Activated CD4-positive, alpha-beta T cell treated with anti-CD3 and anti-CD28 coated beads for 48 hours (primary cell): ENCODE measurements around the gene TMEM170B.

ENCODE experiments used
- DNase-seq: peaks from one replicate; pipeline ENCODE4 v3.0.0-alpha.2; 2020

The TMEM170B gene

DNA sequence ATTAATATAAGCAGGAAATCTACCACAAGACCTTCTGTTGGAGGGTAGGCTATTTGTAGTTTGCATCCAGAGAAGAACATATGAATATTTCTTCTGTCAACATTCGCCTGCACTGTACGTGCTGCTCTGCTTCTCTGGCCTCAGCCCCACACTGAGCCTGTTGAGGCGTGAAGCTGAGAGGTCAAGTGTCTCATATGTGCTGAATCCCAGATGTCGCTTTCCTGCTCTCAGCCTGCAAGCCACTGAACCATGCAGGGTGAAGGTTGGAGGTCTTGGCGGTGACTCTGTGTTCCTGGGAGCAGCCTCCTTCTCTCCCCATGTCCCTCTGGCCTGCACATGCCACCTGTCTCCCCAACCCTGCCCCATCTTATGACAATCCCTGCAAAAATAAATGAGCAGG is 83.6 kb downstream of the TMEM170B start:
- DNase-seq, result no peak

DNA sequence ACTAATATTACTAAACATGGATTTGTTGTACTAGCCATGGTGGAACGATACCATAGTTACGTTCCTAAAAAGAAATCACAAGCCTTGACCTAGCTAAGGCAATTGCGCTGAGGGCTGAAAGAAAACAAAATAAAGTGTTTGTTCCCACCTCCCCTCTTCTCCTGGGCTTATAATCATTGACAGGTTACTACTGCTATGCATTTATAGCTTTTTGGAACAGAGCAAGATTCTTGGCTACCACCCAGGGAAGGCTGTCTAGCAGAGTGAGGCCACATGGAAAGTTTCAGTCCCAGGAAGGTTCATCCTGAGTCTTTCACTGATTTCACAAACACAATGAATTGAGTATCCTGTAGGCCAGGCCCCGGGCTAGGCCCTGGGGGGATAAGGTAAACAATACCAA is 84.6 kb downstream of the TMEM170B start:
- no peak for DNase-seq

DNA sequence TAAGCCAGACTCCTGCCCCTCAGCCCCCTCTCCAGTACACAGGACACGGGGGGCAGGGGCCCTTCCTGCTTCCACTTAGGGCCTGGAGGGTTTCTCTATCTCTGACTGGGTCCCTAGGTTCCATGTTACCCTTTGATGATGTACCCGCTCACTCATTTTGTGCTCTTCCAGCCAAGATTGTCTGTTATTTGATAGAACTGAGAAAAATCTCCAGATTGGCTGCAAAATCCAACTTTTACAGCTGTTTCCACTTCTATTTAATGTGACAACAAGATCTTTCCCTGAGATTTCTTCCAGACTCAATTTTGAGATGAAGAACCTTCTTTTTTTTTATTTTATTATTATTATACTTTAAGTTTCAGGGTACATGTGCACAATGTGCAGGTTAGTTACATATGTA is 85.7 kb downstream of the TMEM170B start:
- DNase-seq, result no peak

DNA sequence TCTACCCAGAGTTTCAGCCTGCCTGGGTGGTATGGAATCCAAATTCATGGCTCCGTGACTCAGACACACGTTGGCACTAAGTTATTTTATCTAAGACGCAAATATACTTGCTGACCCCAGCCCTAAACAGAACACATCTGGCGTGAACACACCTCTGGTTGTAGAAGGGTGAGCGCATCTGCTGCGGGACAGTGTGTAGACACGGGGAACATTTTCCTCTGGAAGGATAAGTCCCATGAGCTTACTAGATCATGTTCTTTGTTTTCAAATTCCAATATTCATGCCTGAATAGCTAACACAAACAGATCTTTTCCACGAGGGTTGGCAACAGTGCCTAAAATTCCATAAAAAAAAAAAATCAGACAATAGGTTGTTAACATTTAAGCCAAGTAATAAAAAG is 87.8 kb downstream of the TMEM170B start:
- no peak for DNase-seq

DNA sequence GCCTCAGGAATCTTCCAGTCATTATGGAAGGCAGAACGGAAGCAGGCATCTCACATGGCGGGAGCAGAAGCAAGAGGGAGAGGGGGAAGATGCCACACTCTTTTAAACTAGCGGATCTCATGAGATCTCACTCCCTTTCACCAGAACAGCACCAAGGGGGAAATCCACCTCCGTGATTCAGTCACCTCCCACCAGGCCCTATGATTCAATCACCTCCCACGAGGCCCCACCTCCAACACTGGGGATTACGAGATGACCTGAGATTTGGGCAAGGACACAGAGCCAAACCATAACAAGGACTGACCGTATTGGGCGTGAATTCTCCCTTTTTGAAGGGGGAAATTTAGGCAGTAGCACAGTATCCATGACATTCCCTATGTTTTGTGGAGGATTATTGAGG is 88.8 kb downstream of the TMEM170B start:
- no peak for DNase-seq

DNA sequence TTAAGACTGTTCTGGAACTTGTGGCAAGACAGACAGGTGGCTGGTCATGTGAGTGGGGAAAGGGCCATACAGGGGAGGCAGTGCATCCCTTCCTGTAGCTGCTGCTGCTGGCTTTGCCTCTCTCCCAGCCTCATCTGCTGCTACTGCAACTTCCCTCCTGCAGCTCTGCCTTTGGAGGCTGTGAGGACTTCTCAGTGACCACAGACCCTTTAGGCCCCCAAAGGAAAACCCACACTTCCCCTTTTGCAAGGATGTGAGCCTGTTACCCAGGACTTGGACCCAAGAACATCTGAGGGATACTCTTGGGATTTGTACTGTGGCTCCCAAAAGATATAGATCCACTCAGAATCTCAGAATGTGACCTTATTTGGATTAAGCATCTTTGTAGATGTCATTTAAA is 91.0 kb downstream of the TMEM170B start:
- no peak for DNase-seq

DNA sequence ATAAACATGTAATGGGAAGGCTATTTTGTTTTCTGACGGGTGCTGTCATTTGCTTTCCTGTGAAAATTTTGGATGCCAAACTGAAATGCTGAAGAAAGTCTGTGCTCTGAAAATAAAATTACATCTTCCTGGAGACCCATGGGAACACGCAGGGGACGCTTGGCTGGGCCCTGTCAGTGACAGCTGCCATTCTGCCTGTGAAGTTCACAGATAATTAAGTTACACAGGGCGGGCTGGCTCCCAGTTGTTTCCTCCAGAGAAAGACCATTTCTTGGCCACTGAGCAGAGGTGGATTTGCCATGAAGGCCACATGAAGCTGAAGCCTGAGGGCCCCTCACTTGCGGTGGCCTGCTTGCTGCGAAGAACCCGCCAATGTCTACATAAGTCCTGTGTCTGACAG is 93.5 kb downstream of the TMEM170B start:
- no peak for DNase-seq

DNA sequence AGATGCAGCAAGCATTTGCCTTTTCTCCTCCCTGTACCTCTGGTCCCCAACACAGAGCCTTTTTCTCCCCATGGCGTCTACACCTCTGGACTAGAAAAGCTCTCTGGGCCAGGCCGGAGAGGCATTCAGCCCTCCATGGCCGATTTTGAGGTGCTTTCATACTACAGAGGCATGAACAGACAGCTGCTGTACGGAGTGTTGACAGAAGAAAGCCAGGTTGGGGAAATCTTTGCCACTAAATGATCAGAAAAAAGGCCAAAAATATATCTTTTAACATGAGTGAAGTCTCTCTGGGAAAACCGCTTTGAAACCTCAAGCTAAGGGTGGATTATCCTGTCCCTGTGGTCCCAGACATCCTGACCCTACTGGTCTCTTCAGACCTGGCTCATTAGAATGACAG is 94.0 kb downstream of the TMEM170B start:
- no peak for DNase-seq

DNA sequence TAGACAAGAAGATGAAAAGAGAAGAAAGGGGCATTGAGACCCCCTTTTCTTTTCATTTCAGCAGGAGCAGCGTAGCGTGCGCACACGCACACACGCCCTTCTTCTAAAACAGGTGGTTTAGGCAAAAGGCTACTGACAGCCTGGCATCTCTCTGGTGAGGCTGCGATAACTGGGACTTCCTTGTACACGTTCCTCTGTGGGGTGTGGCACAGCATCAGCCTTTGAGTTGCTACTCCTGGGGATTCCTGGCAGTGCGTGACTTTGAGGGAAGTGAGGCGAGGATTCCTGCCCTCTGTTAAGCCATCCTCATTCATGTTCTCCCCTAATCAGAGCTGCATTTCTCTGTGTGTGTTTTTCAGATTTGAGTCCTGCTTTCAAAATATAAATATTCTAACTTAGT is 94.7 kb downstream of the TMEM170B start:
- no peak for DNase-seq

DNA sequence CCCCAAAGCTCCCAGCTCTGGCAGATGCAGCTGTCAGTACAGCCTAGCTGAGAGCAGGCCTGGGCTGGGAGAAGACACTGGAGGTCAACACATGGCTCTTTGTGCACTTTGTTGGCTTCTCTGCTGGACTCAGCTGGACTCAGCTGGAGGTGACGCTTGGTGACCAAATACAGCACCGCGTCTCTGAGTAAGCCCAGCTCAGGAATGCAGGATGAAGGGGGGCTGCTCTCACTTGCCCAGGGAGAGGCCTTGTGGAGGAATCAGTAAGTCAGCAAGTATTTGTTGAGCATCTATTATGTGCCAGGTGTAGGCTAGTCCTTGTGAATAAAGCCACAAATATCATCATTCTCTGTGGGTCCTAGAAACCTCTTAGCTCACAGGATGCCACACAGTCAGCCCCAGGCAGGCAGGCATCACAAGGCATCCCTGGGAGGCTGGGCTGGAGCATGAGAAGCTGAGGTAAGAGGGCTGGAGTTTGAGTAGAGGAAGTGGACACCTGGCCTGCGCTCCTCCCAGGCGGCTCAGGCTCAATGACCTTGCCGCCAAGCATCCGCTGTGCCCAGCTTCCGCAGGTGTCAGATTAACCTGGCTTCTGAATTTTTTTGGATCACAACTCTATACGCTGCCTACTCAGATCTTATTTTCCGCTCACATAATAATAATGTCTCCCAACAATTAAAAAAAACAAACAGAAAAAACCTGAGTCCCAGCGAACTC is 95.4 kb downstream of the TMEM170B start:
- no peak for DNase-seq
